T1000 (cell line): ENCODE data around the gene PRDM16.

Experiments
- DNase-seq: peaks from one replicate; lab custom pipeline; 2025; ENCODE audit warnings: mixed read lengths; lab: John Stamatoyannopoulos, UW

PRDM16 gene

DNA sequence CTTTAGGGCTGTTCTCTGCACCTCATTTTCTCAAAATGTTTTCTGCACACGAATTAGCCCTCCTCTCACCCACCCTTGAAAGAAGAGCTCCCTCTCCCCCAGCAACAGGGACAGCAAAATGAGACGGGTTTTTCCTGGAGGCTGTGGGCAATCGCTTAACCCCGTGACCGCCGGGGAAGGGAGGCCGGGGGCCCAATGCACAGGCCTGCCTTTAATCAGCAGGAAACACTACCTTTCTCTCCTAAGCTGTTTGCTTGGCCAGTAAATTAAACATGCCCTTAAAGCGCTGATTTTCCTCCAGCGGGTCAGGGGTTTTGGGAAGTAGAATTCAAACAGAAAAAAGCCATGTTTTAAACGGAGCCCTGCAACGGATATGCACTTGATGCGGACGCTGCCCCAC, 114.4 kb downstream of the PRDM16 start:
- no peak for DNase-seq

- DNase-seq: no peak
Measured at GRCh38 chr1:3183813-3184212, 114.8 kb downstream of the PRDM16 start.

GRCh38 chr1:3184666-3185065, 115.7 kb downstream of the PRDM16 start:
- DNase-seq: no peak

- DNase-seq: no peak
Measured at GRCh38 chr1:3185896-3186525, 117.0 kb downstream of the PRDM16 start.

DNA sequence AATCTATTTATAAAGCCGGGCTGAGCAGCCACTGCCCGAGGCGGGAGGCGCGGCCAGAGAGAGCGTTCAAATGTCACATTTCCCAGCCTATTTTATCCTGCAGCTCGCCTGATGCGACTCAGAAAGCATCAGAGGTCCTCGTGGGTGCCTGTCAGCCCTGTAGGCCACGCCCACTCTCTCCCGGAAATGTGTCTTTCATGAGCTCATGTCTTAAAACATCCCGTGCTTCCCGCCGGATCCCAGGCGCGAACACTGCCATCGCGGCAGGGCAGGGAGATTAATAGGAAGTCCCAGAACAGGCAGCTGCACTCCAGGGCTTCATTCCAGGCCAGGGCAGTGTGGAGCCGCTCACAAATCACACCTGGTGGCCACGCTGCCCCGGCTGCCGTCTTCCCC, 117.5 kb downstream of the PRDM16 start:
- DNase-seq: no peak

GRCh38 chr1:3187415-3188149, 118.6 kb downstream of the PRDM16 start:
- no peak for DNase-seq

GRCh38 chr1:3188150-3188971, 119.4 kb downstream of the PRDM16 start:
- no peak for DNase-seq

DNA sequence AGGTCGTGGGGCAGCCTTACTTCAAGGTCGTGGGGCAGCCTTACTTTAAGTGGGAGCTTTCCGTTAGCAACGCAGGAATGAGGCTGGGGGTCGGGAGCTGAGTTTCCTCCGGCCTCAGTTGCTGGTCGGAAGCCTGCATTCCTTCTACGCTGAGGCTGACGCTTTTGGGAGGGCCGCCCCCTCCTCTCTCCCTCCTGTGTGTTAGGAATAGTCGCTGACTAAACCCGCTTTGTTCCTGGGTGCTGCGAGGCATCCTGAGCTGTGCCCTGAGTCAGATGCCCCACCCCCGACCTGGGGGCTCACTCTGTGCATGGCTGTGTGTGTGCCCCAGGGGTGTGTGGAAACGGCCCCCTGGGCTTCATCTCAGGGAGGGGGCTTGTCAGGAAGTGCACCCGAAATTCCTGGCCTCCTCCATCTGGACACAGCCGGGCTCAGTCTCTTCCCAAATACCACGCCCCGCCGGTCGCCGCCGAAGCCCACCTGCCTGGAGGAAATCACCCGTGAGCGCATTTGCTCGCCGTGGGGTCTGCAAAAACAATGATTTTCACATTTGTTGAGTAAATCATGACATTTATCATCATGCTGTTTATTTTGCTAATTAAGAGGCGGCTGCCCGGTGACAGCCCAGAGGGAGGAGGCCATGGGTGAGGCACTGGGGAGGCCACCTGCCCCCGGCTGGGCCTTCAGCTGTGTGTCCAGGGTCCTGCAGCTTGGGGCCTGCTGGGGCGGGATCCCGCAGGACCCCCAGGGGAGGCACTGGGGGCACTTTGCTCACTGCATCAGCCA, 121.4 kb downstream of the PRDM16 start:
- no peak for DNase-seq

GRCh38 chr1:3192361-3192760, 123.4 kb downstream of the PRDM16 start:
- DNase-seq: no peak

DNA sequence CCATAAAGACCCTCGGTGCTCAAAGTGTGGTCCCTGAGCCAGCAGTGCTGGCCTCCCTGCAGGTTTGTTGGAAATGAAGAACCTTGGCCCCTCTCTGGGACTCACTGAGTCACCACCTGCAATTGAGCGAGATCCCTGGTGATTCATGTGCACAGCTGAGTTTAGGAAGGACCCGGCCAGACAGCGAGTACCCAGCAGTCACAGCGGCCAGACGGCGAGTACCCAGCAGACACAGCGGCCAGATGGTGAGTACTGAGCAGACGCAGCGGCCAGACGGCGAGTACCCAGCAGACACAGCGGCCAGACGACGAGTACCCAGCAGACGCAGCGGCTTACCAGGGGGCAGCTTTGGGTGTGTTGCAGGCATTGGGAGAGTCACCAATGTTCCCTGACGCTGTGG, 123.8 kb downstream of the PRDM16 start:
- DNase-seq: no peak

GRCh38 chr1:3193811-3194210, 124.8 kb downstream of the PRDM16 start:
- no peak for DNase-seq

DNA sequence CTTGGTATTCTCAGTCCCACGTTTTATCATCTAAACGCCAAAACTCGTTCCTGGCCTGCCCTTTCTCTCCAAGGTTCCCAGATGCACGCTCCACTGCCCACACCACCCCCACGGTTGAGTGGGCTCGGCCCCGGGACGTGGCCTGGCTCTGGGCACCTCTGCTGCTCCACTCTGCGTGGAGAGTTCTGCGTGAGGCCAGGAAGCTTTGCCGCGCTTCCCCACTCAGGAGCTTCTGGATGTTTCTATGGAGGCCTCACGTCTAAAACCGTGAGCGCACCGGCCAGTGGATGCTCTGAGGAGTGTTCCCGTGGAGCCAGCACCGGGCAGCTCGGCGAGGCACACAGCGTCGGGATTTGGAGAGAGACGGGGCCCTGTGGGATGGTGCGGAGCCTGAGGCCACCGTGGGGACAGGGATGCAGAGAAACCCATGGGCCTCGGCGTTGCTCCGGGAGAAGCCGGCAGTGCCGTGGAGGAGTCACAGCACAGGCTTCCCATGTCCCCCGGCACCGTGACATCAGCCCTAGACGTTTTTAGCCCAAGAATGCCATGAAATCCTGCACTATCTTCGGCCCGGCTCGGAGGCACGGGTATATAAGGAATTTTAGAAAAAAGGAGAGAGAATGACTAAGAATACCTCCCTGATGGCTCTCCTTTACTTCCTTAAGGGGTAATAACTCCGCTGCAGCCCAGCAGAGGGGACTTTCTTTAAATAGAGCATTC, 125.9 kb downstream of the PRDM16 start:
- DNase-seq: no peak

DNA sequence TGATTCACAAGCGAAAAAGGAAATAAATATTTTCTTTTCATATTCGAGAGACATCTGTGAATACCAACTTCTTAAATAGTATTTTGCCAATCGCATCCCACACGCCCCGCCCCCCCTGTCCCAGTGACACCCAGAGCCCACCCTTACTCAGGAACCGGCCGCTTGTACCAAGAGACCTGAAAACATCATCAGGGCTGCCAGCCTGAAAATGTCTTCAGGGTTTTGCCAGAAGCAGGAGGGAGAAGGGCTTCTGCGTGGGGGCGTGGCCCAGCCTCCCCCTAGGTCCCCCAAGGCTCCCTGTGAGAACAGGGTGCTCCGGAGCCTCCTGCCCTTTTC, 126.4 kb downstream of the PRDM16 start:
- DNase-seq: no peak

DNA sequence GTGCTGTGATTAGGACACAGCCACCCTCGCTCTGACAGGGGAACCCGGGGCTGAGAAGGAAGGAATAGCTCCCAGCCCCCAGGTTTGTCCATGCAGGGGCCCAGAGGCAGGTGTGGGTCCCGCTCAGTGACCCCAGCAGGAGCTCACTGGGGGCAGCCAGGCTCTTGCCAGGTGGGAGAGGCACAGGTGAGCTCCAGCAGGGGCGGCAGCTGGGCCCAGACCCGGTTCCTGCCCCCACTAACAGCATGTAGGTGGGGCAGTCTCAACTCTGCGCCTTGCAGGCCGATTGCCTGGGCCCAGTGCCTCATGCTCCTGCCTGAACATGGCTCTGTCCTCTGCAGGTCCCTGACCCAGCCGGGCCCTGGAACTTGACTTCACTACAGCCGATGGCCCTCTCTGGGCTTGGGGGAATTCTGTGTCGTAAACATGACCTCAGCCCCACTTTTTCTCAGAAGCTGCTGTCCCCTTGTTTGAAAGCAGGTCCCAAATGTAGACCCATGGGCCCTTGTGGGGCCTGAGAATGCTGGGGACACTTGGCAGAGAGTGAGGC, 127.0 kb downstream of the PRDM16 start:
- no peak for DNase-seq

DNA sequence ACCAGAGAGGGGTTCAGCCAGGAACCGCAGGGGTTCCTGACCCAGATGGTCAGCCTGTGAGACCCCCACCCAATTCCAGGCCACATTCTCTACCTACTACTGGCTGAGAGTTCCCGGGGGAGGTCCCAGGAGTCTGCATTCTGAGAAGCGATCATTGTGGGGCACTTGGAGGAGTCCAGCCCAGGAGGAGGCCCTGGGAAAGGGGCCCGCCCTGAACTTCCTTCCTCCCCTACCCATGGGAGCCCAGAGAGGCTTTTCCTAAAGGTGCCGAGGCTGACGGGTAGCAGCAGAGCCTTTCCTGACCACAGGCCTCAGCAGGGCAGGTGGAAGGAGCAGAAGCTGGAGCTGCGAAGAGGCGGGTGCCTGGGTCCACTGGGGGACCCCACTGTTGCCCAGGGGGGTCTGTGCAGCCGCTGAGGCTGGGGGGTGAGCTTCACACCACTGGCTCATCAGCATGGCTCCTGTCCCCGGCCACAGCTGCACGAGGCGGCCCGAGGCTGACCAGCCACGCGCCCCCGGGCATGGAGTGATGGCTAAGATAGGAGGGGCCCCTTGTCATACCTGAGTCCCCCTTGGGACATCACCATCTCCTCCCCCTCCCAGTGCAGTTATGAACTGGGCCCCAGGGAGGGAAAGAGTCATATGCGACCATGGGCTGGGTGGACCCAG, 127.7 kb downstream of the PRDM16 start:
- no peak for DNase-seq

DNA sequence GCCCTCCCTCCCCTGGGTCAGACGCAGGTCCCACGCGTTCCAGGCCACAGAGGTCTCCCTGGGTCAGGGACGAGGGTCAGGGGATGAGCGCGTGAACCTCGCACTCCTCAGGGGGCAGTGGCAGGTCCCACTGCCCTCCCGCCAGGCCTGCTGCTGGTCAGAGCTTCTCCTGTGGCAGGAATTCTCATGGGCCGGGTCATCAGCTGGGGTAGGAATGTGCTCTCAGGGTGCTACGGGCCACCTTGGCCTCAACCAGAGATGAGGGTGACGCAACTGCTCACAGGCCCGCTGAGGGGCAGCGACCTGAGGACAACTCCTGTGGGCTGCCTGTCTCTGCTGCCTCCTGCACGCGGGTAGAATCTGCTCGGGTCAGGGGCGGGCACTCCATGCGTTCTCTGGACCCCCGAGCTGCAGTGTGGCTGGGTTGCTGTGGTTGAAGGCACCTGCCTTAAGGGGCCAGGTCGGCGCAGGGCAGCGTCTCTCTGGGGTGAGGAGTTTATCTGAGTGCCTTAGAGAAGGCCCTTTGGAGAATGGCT, 128.8 kb downstream of the PRDM16 start:
- DNase-seq: no peak

DNA sequence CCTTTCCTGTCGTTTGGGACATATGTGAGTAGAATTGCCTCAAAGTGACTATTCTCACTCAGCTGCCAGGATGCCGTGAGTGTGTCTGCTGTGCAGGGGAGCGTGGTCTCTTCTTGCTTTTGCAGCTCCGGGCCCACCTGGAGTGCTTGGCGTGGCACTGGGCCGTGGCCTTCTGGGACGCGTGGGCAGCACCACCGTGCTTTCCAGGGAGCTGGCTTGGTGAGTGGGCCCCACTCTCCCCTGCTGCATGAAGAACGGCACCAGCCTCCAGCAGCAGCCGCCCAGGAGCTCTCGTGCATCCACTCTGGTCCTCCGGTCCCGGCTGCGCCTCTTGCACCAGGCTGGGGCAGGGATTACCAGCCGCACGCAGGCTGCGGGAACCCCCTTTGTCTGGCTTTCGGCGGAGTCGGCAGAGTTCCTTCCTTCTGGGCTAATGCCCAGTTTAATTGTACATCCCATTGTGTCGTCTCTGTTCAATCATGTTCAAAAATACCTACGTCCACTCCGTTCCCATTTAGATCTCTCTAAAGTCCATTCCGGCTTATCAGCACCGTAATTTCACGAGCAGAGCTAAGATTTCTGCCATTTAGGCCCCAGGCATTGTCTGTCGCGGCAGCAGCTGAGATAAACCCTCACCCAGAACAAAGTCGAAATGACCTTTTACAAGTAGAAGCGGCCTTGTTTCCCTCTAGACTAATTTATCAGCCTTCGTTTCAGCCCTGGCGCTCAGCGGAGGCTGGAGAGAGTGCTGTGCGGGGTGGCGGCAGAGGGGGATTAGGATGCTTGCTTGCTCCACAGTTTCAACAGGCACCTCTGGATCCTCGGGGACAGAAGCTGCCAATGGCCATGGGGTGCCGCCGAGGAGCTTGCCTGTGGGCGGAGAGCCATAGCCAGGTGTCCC, 129.6 kb downstream of the PRDM16 start:
- DNase-seq: no peak

DNA sequence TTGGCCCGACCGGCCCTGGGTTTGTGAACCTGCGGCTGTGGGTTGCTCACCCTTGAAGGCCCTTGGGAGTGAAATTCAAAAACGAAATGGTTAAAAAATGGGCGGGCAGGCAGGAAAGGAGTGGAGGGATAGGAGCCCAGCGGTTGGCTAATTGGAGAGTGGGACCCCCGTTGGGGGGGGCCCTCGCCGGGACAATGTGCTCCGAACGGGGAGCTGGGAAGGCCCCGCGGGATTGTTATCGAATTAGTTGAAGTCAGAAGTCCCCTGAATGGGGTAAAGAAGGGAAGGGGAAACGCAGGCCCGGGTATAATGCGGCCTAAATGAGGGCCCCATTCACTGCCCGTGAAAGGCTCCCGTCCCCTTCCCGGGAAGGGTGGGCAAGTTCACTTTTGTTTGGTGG, 135.7 kb downstream of the PRDM16 start:
- DNase-seq: no peak

- no peak for DNase-seq
Measured at GRCh38 chr1:3205815-3206214, 136.8 kb downstream of the PRDM16 start.
